Peyer's patch (tissue), 4 donors: ENCODE measurements around the gene TSR1. TPM values are rescaled to one million over a fixed set of nuclear protein-coding genes. Genes with fewer than 3 reads are reported as not detected.

Experiments used
- DNase-seq, 3 donors: peaks; one replicate each; pipeline ENCODE4 v3.0.0-alpha.2; 2017 to 2019
- H3K27ac ChIP-seq, 4 donors: fragments of 200-600 bp; sonication (generic); one replicate each; pipeline ENCODE4 v1.5.1; 2016 to 2019
- H3K27me3 ChIP-seq, 2 donors: fragments of 200-600 bp; sonication (generic); one replicate each; pipeline ENCODE4 v1.5.1; 2019
- H3K36me3 ChIP-seq, 3 donors: fragments of 200-600 bp; sonication (generic); one replicate each; pipeline ENCODE4 v1.5.1; 2016 to 2019
- H3K4me1 ChIP-seq, 4 donors: fragments of 200-600 bp; sonication (generic); one replicate each; pipeline ENCODE4 v1.5.1; 2016 to 2019
- H3K4me3 ChIP-seq, 4 donors: fragments of 200-600 bp; sonication (generic); 1 replicate in 3 of 4; 2 replicates in 1 of 4; pipeline ENCODE4 v1.5.1; 2016 to 2019; ENCODE audit warnings: mild to moderate bottlenecking in 1 of 4
- H3K9me3 ChIP-seq, 4 donors: fragments of 200-600 bp; sonication (generic); one replicate each; pipeline ENCODE4 v1.5.1; 2016 to 2019; ENCODE audit warnings: mild to moderate bottlenecking in 1 of 4
- POLR2A ChIP-seq, 2 donors: fragments of 450-650 bp; IDR thresholded peaks; one replicate each; pipeline ENCODE4 v1.5.1; 2017; ENCODE audit warnings: antibody characterized with exemption in 2 of 2, mild to moderate bottlenecking in 2 of 2, moderate library complexity in 2 of 2
- total RNA-seq, 4 donors: library from RNA; depleted of rRNA; stranded (reverse); fragments of >200 nt; gene quantifications; one replicate each; pipeline ENCODE4 v1.1.0, GENCODE V29; 2016
- TF ChIP-seq, protein P1 (sequence below), 6 experiments: fragments of 450-650 bp in 4 of 6; fragments of 200-600 bp in 2 of 6; sonication (generic) in 1 of 6; IDR thresholded peaks; one replicate each; pipeline ENCODE4 v1.5.1; 2017 to 2019; ENCODE audit warnings: antibody characterized with exemption in 6 of 6, mild to moderate bottlenecking in 3 of 6, moderate library complexity in 1 of 6

Gene TSR1
- total RNA-seq, 4 donors from 2014 or later, result 5.6 to 87.5 (median 28.6) TPM

DNA sequence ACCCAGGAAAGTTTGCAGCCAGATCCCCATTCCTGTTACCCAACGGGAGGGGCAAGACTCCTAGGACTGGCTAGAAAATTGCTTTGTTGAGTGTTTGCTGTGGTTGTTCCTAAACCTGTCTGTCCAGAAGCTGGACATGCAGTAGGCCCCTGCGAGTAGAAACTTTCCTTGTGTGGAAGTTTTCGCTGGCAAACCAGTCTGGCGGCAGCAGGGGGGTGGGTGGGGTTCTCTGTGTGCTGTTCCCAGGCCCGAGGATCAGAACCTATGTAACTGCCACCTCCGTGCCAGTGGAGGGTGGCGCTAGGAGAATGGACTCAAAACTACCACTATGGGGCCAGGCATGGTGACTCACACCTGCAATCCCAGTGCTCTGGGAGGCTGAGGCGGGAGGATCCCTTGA is 10.2 kb upstream of the TSR1 start:
- H3K4me1 ChIP-seq, result peaks cover 0 to 16% (median 0%) of the 10 kb centered on the region in 4 donors
- no peak for DNase-seq
- no peak overlapping the region for H3K4me3 ChIP-seq
- no peak for TF ChIP-seq POLR2A (IDR thresholded peaks at IDR 0.05)
- TF ChIP-seq, protein P1, sequence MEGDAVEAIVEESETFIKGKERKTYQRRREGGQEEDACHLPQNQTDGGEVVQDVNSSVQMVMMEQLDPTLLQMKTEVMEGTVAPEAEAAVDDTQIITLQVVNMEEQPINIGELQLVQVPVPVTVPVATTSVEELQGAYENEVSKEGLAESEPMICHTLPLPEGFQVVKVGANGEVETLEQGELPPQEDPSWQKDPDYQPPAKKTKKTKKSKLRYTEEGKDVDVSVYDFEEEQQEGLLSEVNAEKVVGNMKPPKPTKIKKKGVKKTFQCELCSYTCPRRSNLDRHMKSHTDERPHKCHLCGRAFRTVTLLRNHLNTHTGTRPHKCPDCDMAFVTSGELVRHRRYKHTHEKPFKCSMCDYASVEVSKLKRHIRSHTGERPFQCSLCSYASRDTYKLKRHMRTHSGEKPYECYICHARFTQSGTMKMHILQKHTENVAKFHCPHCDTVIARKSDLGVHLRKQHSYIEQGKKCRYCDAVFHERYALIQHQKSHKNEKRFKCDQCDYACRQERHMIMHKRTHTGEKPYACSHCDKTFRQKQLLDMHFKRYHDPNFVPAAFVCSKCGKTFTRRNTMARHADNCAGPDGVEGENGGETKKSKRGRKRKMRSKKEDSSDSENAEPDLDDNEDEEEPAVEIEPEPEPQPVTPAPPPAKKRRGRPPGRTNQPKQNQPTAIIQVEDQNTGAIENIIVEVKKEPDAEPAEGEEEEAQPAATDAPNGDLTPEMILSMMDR (IDR thresholded peaks at IDR 0.05), result no peak
- no peaks in the 10 kb centered on the region for H3K27me3 ChIP-seq
- H3K36me3 ChIP-seq, result peaks cover 0 to 25% (median 0%) of the 10 kb centered on the region in 3 donors
- H3K27ac ChIP-seq, result no peak overlapping the region
- no peaks in the 10 kb centered on the region for H3K9me3 ChIP-seq

DNA sequence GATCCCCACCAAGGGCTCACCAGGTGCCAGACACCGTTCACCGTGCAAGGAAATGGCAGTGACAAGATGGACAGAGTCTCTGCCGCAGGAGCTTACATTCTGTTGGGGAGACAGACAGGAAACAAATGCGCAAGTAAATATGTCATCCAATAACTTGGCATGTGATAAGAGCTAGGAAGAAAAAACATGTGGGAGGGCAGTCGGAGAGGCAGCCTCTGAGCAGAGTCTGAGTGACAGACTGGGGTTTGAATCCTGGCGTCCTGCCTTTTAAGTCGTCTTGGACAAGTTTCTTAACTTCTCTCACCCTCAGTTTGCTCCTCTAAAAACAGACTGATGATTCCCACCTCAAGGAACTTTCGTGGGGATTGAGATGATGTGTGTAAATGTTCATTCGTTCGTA is 8.3 kb upstream of the TSR1 start:
- TF ChIP-seq POLR2A (IDR thresholded peaks at IDR 0.05), result no peak
- TF ChIP-seq, protein P1 (IDR thresholded peaks at IDR 0.05), result no peak
- peaks cover 0 to 16% (median 0%) of the 10 kb centered on the region in 4 donors for H3K4me1 ChIP-seq
- H3K36me3 ChIP-seq, result peaks cover 0 to 25% (median 0%) of the 10 kb centered on the region in 3 donors

DNA sequence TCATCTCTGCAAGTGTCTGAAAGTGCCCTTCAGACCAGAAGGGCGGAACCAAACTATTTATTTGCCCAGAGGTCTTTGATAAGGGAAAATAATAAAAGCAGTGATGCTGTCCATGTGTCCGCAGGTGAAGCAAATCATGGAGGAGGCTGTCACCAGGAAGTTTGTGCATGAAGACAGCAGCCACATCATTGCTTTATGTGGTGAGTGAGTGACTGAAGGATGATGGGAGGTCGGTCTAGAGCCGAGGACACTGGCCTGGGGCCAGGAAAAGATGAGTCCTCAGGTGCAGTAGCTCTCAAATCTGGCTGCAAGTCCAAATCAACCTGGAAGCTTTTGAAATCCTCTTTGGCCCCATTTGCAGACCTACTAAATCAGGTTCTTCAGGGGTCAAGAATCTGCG is 7.2 kb upstream of the TSR1 start:
- no peaks in the 10 kb centered on the region for H3K27me3 ChIP-seq
- TF ChIP-seq, protein P1 (IDR thresholded peaks at IDR 0.05), result peak in 1 of 6 experiments; percentile 3
- TF ChIP-seq POLR2A (IDR thresholded peaks at IDR 0.05), result peak in 1 of 2 donors; percentile 23
- peaks cover 0 to 17% (median 0%) of the 10 kb centered on the region in 4 donors for H3K4me1 ChIP-seq
- H3K27ac ChIP-seq, result peak overlapping the region in 2 of 4 donors; percentile 27 to 82
- H3K9me3 ChIP-seq, result no peaks in the 10 kb centered on the region
- H3K36me3 ChIP-seq, result peaks cover 0 to 22% (median 0%) of the 10 kb centered on the region in 3 donors
- H3K4me3 ChIP-seq, result no peak overlapping the region
- peak in 2 of 3 donors; percentile 70 to 90 for DNase-seq

More for the DNA sequence above, 8.3 kb upstream of the TSR1 start:
- H3K9me3 ChIP-seq, result no peaks in the 10 kb centered on the region
- DNase-seq, result no peak
- no peak overlapping the region for H3K4me3 ChIP-seq
- H3K27ac ChIP-seq, result no peak overlapping the region
- no peaks in the 10 kb centered on the region for H3K27me3 ChIP-seq

DNA sequence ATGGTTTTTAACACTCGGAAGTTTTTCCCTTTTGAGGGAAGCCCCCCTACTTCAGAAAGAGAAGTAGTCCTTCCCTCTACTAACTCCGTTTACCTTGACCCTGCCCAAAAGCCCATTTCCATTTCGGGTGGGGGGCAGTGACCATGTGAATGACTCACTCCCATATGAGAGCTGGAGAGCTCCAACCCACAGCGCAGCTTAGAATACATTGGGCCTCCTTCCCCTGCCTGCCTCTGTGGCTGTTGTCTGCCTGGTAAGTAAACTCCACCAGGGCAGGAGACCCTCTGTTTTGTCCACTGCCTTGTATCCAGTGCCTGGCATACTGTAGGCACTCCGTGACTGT is 2.0 kb upstream of the TSR1 start:
- peaks cover 0 to 22% (median 0%) of the 10 kb centered on the region in 3 donors for H3K36me3 ChIP-seq
- peak overlapping the region; percentile 85 to 97 (median 96) for H3K4me3 ChIP-seq
- no peaks in the 10 kb centered on the region for H3K27me3 ChIP-seq
- peaks cover 0 to 17% (median 6%) of the 10 kb centered on the region in 4 donors for H3K4me1 ChIP-seq
- TF ChIP-seq, protein P1 (IDR thresholded peaks at IDR 0.05), result no peak
- no peak for DNase-seq
- no peaks in the 10 kb centered on the region for H3K9me3 ChIP-seq
- H3K27ac ChIP-seq, result peak overlapping the region; percentile 80 to 88 (median 85)

DNA sequence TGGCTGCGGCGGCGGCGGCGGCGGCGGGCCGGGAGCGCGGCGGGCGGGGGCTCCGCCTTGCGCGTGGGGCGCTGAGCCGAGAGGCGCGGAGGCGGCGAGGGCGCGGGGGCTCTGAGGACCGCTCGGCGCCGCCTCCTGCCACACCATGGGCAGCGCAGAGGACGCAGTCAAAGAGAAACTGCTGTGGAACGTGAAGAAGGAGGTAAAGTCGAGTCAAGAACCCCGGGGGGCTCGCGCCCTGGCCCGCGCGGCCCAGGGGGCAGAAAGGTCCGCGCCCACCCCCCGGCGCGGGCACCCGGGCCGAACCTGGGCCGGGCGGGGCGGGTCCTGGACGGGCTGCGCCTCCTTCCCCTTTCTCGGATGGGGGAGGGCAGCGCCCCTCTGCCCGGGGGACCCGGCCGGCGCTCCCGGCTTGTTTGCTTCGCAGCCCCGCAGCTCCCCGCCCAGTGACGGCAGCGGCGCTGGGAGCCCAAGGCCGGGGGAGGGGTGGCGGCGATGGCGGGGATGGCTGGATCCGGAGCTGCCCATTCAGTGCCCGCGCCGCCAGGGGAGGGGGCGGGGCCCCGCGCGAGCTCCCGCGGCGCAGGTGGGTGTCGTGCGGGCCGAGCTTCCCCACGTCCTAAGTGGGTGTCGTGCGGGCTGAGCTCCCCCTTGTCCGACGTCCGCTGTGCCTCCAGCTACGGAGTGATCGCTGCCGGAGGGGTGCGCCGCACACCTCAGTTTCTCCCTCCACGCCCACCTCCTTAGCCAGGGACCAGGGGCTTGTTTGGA is 1.5 kb upstream of the TSR1 start:
- H3K27me3 ChIP-seq, result no peaks in the 10 kb centered on the region
- H3K36me3 ChIP-seq, result peaks cover 0 to 26% (median 0%) of the 10 kb centered on the region in 3 donors
- peaks cover 0 to 17% (median 6%) of the 10 kb centered on the region in 4 donors for H3K4me1 ChIP-seq
- DNase-seq, result peak; percentile 55 to 83 (median 77)
- H3K4me3 ChIP-seq, result peak overlapping the region; percentile 85 to 97 (median 96)
- peak overlapping the region; percentile 80 to 88 (median 85) for H3K27ac ChIP-seq
- TF ChIP-seq, protein P1 (IDR thresholded peaks at IDR 0.05), result no peak
- TF ChIP-seq POLR2A (IDR thresholded peaks at IDR 0.05), result peak; percentile 28 to 46
- no peaks in the 10 kb centered on the region for H3K9me3 ChIP-seq
